Fibroblast of gingiva (primary cell): Measurements from ENCODE around the gene SMIM13.

Experiments used
- DNase-seq: peaks from one replicate; pipeline ENCODE4 v3.0.0-alpha.2; 2011; ENCODE audit warnings: low read depth

SMIM13 gene

DNA sequence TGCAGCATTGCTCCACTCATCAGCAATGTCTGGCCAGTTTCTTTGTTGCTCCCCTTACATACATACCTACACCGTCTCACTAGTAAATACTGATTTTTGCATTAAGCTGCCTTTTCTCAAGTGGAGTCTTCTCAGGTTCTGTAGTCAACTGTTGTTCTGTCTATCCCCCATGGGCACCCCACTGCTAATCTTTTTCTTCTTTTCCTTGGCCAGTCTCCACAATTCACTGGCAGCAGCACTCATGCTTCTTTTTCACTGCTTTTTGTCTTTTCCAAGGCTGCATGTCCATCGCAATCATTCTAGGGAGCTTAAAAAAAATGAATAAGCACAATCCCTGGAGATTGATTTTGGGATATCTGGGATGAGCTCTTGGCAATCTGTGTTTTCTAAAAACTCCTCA, 28.2 kb downstream of the SMIM13 start:
- no peak for DNase-seq

DNA sequence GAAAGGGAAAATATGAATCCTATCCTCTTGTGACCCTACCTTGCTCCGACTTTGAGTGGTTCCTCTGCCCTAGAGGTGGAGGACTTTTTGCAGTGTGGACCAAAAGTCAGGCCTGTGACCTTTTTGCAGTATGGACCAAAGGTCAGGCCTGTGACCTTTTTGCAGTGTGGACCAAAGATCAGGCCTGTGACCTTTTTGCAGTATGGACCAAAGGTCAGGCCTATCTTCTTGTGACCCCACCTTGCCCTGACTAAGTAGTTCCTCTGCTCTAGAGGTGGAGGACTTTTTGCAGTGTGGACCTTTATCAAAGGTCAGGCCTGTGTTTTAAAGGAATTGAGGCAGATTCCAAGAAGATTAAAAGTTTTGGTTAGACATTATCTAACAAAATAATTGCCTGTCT, 28.7 kb downstream of the SMIM13 start:
- DNase-seq, result no peak

- DNase-seq, result no peak
Observed at GRCh38 chr6:11123978-11124377, 30.3 kb downstream of the SMIM13 start.

DNA sequence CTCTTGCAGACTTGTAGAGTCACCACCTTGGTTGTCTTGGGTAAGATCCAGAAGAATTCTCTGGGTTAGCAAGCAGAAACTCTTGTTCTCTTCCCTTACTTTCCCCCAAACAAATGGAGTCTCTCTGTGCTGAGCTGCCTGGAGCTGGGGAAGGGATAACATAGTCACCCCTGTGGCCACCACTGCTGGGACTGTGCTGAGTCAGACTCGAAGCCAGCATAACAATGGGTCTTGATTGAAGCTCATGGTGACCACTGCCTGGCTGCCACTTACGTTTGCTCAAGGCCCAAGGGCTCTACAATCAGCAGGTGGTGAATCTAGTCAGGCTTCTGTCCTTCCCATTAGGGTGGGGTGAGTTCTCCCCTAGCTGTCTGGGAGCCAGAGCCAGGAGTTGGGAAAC, 33.2 kb downstream of the SMIM13 start:
- DNase-seq, result no peak

DNA sequence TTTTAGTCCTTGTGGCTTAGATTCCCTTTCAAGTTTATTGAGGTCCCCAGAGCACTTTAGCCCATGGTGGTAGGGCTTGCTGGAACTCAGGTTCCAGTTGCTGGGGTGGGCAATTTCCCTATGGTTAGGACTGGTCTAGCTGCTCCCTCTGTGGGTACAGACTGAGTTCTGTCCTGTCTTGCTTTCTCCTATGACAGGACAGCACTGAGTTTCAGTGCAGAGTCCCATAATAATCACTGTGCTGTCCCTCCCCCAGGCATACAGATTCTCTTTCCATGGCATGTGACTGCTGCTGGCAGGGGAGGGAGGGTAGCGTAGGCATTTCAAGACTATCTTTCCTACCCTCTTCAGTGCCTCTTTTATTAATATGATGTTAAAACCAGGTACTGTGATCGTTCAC, 35.0 kb downstream of the SMIM13 start:
- DNase-seq, result no peak

DNA sequence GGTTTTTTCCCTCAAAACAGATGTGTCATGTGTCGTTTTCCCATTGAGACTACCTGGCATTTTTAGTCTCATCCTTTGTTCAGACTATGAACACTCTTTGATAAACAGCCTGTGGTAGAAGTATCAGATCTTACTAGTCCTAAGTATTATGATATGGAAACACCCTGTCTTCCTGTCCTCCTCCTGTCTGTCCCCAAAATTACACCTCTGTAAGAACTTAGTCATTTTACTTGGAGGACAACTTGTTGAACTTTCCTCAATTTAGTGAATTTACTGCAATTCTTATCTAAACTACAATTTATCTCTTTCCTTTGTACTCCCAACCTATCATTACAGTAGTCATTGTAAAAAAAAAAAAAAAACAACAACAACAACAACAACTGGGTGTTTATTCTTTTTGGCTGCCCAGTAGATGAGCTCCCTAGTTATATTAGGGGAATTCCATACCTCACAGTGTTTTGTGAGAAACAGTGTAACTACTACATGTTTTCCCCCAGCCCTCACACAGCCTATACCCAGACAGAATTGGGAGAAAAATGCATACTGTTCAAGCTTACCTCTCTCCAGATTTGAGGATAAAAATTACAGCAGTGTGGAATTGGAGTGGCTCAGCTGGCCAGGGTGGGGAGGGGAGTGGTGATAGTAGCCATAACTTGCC, 36.4 kb downstream of the SMIM13 start:
- DNase-seq, result no peak

DNA sequence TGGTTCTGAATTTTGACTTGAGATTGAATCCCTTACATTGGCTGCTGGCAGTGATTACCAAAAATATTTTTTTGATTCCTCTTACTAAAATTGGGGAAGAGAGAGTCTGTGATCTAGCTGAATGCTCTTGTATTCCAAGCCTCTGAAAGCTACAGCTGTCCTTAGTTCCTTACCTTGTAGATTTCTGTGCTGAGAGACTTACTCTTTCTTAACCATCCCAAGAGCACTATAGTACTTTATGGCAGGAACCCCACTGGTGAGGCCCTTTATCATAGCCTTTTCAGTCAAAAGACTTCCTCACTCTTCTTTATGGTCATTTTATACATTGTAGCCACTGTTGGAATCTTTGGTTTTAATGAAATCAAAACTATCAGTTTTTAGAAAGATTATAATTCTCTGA, 37.0 kb downstream of the SMIM13 start:
- DNase-seq, result no peak

GRCh38 chr6:11132194-11132888, 38.7 kb downstream of the SMIM13 start:
- peak; percentile 60 for DNase-seq

DNA sequence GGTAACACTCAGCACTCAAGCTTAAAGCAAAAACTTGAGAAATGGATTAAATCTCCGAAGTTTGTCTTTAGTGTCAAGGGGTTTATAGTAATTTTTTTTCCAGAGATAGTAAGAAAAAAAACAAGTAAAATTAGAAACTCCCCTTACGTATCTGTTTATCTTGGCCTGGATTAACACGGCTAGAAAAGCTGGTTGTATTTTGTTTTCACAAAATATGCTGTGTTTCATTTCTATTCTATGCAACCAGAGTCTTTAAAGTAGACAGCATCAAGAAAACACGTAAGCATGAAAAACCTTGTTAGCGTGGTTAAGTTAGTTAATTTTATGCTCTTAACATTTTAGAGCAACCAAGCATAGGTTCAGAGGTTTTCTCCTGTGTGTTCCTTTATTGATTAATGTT, 39.6 kb downstream of the SMIM13 start:
- no peak for DNase-seq

DNA sequence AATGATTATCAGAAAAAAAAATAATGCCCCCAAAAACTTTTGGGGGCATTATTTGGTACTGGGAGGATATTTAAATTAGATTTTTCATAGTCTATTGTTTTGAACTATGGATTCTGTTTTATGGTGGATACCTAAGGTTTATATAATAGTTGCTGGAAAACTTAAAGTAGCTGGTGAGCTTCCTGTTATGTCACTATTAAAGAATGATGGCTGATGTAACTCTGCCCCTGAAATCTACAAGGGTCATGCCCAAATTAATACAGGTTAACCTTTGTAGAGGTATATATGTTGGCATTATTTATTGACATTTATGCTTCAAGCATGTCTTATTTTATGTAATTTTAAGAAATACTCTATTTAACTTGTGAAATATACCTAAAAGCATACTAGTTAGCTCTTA, 43.2 kb downstream of the SMIM13 start:
- DNase-seq, result no peak

DNA sequence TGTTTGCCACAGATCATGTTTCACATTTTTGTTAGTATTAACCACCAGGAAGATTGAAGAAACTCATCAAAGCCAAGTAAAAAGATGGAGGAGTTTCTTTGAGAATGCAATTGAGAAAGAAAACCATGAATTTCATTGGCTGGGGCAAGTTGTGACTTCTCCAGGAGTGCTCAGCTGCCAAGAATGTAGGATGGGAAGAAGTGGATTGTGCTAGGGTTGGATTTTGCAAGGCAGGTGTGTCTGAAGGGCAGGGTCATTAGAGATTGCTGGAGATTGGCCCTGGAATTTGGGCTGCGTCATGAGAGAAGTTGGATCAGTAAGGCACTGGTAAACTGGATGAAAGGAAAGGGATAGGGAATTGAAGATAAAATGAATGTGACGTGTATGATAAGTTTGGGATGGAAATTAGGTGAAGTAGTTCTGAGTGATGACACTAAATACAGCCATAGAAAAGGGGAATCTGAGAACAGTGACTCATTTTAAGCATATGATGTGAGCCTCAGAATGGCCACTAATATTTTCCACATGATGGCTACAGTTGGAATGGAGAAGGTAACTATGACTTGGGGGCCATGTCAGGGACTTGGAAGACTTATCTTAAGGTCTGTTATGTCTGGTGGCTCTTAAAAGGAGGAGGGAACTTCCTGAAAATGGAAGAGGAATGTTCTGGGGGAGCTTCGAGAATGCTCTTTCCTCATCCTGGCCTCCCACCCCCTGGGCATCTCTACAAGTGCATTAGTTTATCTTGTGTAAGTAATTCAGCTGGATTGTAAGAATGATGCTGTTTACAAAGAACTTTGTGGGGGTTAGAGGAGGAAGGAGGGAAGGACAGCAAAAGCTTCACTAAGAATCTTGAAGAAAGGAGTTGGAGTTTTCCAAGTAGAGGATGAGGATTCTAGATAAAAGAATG, 45.7 kb downstream of the SMIM13 start:
- peak; percentile 58 for DNase-seq

- DNase-seq, result no peak
Observed at GRCh38 chr6:11140056-11140455, 46.4 kb downstream of the SMIM13 start.

DNA sequence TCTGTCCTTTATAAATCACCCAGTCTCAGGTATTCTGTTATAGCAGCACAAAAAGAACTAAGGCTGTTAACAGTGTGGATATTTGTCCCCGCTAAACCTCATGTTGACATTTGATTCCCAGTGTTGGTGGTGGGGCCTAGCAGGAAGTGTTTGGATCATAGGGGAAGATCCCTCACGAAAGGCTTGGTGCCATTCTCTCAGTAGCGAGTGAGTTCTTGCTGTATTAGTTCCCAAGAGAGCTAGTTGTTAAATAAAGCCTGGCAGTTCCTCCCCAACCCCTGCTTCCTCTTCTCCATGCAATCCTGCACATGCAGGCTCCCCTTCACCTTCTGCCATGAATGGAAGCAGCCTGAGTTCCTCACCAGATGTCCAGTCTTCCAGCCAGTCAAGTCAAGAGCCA, 47.7 kb downstream of the SMIM13 start:
- DNase-seq, result no peak

- DNase-seq, result no peak
Observed at GRCh38 chr6:11142296-11143027, 48.8 kb downstream of the SMIM13 start.

- peak; percentile 87 for DNase-seq
Observed at GRCh38 chr6:11143394-11144371, 50.0 kb downstream of the SMIM13 start.

DNA sequence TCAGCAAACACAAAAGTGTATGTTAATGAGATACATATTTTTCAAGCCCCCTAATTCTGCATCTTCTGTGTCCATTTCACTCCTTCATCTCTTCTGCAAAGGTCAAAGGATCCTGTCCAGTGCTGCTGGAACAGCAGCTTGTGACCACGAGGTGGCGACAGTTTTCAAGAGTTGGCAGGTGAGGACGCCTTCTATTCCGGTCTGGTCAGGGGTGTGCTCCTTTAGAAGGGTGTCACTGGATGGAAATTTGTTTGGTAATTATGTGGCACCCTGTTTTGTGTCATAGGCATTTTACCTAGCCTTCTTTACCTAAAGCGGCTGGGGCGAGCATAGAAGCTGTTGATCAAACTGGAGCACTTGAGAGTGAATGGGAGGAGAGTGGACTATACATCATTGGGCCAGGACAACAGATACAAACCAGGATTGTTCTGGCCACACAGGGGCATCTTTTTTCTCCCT, 50.8 kb downstream of the SMIM13 start:
- peak; percentile 69 for DNase-seq

DNA sequence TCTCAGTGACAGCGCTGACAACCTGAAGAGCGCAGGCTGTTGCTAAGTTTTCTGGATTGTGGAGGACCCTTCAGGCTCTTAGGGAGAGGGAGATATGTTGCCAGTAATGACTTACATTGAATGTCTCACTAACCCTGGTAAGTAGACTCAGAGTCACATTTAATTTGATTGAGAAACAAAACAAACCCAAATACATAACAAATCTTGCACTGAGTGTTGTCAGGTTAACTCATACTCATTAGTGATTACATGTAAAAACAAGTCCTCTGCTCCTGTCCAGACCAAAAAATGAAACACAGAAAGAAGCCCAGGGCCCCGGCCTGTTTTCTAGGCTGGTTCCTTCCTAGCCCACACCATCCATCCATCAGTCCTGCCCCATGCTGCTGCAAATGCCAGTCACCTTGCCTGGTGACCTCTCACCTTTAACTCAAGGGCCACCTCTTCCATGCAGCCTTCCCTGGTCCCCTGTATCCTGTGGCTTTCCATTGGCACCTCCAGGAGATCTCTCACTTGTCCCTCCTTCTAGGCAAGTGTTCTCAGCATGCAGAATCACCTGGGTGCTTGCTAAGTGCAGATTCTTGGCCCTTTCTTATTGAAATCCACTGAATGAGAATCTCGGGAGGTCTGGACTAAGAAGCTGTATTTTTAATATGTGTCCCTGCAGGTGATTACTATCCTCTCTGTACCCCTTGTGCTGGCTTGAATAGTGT, 52.6 kb downstream of the SMIM13 start:
- no peak for DNase-seq

GRCh38 chr6:11149551-11149950, 55.9 kb downstream of the SMIM13 start:
- DNase-seq, result no peak

DNA sequence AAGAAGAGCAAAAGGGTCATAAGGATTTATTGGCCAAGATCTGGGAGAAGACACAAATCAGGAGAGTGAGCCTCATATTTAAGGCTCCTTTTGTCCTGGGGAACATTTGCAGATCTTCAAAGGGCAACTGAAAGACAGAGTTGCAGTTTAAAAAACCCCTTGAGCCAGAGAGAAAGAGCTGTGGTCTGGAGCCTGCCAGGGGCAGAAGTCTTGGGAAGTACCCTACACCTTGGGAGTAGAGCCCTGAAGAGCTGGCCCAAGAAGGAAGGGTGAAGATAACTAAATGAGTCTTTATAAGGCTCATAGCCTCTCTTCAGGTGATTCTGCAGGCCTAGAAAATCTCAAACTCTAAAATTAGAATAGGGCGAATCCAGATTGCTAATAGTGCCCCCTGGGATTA, 57.9 kb downstream of the SMIM13 start:
- no peak for DNase-seq

GRCh38 chr6:11152581-11152980, 58.9 kb downstream of the SMIM13 start:
- no peak for DNase-seq
